NCI-H774 (cell line): ENCODE data around the gene URB1.
"Not testable (repeated sequence)": the region's sequence is repeated elsewhere in the genome, so short reads cannot be mapped to it uniquely, and the experiment has no call there.

ENCODE experiments used
- DNase-seq: peaks from one replicate; lab custom pipeline; 2025; lab: John Stamatoyannopoulos, UW

Gene URB1

GRCh38 chr21:32285476-32285875, 107.3 kb downstream of the URB1 start:
- no peak for DNase-seq

- DNase-seq: no peak
Measured at GRCh38 chr21:32282992-32283391, 109.8 kb downstream of the URB1 start.

- DNase-seq: no peak
Measured at GRCh38 chr21:32281531-32281930, 111.3 kb downstream of the URB1 start.

GRCh38 chr21:32279377-32279680, 113.5 kb downstream of the URB1 start:
- DNase-seq: no peak

- DNase-seq: peak; percentile 91
Measured at GRCh38 chr21:32278518-32279376, 114.1 kb downstream of the URB1 start, which contains the start of gene MIS18A. MIS18A (minus strand) TSS chr21:32279049; CDS start chr21:32279014, 35 bp downstream.

GRCh38 chr21:32278103-32278502, 114.7 kb downstream of the URB1 start:
- no peak for DNase-seq

GRCh38 chr21:32276671-32277070, 116.1 kb downstream of the URB1 start:
- no peak for DNase-seq

- DNase-seq: no peak
Measured at GRCh38 chr21:32270748-32271147, 122.1 kb downstream of the URB1 start.

- not testable (repeated sequence) for DNase-seq
Measured at GRCh38 chr21:32265321-32265720, 127.5 kb downstream of the URB1 start.

GRCh38 chr21:32261929-32262328, 130.9 kb downstream of the URB1 start:
- no peak for DNase-seq
